Keratinocyte (primary cell): Measurements from ENCODE around the gene RASGRF2.

Experiments used
- CTCF ChIP-seq, 3 experiments: IDR thresholded peaks in 1 of 3; conservative IDR thresholded peaks in 1 of 3; optimal IDR thresholded peaks in 1 of 3; 2 replicates in 2 of 3; 3 replicates in 1 of 3; pipeline versions ENCODE3 to v1.5.1; 2011; ENCODE audit warnings: low read length in 3 of 3, mild to moderate bottlenecking in 3 of 3, moderate library complexity in 2 of 3, control low read depth in 1 of 3, inconsistent platforms in 1 of 3; ENCODE audit not compliant: insufficient read depth in 2 of 3; ENCODE audit errors: extremely low read depth in 1 of 3
- EZH2 ChIP-seq: IDR thresholded peaks from one replicate; pipeline ENCODE4 v1.6.1; 2012; ENCODE audit warnings: inconsistent platforms, mild to moderate bottlenecking, low read length, moderate library complexity

GRCh38 chr5:81163651-81164050 lies 203.5 kb downstream of the RASGRF2 start:
- no peak for TF ChIP-seq CTCF (optimal IDR thresholded peaks at IDR 0.05 in 1 of 3, IDR thresholded peaks at IDR 0.05 in 1 of 3, conservative IDR thresholded peaks at IDR 0.05 in 1 of 3; ENCODE audit: extremely low read depth in 1 of 3, insufficient read depth in 2 of 3, low read length in 3 of 3)
- TF ChIP-seq EZH2, result no peak
